Inflammatory macrophage treated with lipopolysaccharide for 4 hours (primary cell): Measurements from ENCODE around the gene TSGA10.
"Not testable (repeated sequence)": the region's sequence is repeated elsewhere in the genome, so short reads cannot be mapped to it uniquely, and the experiment has no call there.

Experiments
- DNase-seq: peaks from one replicate; pipeline ENCODE4 v3.0.0-alpha.2; 2020

Gene TSGA10

GRCh38 chr2:99067871-99068625 is 86.7 kb downstream of the TSGA10 start:
- peak; percentile 53 for DNase-seq

- peak; percentile 89 for DNase-seq
These were observed 88.4 kb downstream of the TSGA10 start for GRCh38 chr2:99066075-99066958.

GRCh38 chr2:99049187-99049586 is 105.6 kb downstream of the TSGA10 start:
- DNase-seq, result not testable (repeated sequence)

GRCh38 chr2:99040736-99041300 is 113.9 kb downstream of the TSGA10 start:
- peak; percentile 9 for DNase-seq

GRCh38 chr2:99035920-99036319 is 118.8 kb downstream of the TSGA10 start:
- DNase-seq, result no peak

GRCh38 chr2:99032786-99033185 is 122.0 kb downstream of the TSGA10 start:
- no peak for DNase-seq

- no peak for DNase-seq
These were observed 122.7 kb downstream of the TSGA10 start for GRCh38 chr2:99032001-99032400.

GRCh38 chr2:99031481-99031880 is 123.3 kb downstream of the TSGA10 start:
- DNase-seq, result no peak

- no peak for DNase-seq
These were observed 126.2 kb downstream of the TSGA10 start for GRCh38 chr2:99028558-99028957.

GRCh38 chr2:99027856-99028255 is 126.9 kb downstream of the TSGA10 start:
- no peak for DNase-seq

- no peak for DNase-seq
These were observed 154.0 kb downstream of the TSGA10 start for GRCh38 chr2:99000708-99001107.

GRCh38 chr2:98988695-98989094 is 166.0 kb downstream of the TSGA10 start:
- DNase-seq, result not testable (repeated sequence)

- peak; percentile 34 for DNase-seq
These were observed 168.7 kb downstream of the TSGA10 start for GRCh38 chr2:98985905-98986666.

- no peak for DNase-seq
These were observed 179.1 kb downstream of the TSGA10 start for GRCh38 chr2:98975611-98976010.

- no peak for DNase-seq
These were observed 182.1 kb downstream of the TSGA10 start for GRCh38 chr2:98972582-98973167.

GRCh38 chr2:98959810-98960507 is 194.8 kb downstream of the TSGA10 start:
- no peak for DNase-seq

GRCh38 chr2:98952966-98953365 is 201.8 kb downstream of the TSGA10 start:
- DNase-seq, result no peak

GRCh38 chr2:98948956-98949739 is 205.6 kb downstream of the TSGA10 start:
- DNase-seq, result no peak

- DNase-seq, result no peak
These were observed 207.2 kb downstream of the TSGA10 start for GRCh38 chr2:98947554-98947953.
